HFF-Myc (cell line): ENCODE measurements around the gene C8B.

Experiments used
- DNase-seq: peaks from one replicate; pipeline ENCODE4 v3.0.0-alpha.2; 2011; ENCODE audit warnings: low read depth; ENCODE audit errors: extremely low read depth
- H3K4me3 ChIP-seq: replicated peaks from 2 replicates; pipeline ENCODE4 v1.5.1; 2011; ENCODE audit warnings: low read depth, mild to moderate bottlenecking, control low read depth, low read length
- TF ChIP-seq, protein P1 (sequence below): IDR thresholded peaks from 2 replicates; pipeline ENCODE4 v1.5.1; 2012; ENCODE audit warnings: mild to moderate bottlenecking, low read depth, low read length, control low read depth; ENCODE audit errors: missing control alignments

C8B gene

DNA sequence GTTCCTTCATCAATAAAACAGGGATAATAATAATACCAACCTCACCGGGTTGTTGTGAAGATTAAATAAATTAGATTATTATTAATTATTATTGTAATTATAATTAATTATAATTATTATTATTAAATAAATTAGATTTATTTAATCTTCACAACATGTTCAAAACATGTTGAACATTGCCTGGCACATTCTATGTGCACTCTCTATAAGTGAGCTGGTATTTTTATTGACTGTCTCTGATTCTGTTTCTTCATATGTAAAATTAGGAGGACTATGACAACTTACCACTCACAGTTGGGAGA lies 834 bp upstream of the C8B start:
- DNase-seq = no peak
- TF ChIP-seq, protein P1, sequence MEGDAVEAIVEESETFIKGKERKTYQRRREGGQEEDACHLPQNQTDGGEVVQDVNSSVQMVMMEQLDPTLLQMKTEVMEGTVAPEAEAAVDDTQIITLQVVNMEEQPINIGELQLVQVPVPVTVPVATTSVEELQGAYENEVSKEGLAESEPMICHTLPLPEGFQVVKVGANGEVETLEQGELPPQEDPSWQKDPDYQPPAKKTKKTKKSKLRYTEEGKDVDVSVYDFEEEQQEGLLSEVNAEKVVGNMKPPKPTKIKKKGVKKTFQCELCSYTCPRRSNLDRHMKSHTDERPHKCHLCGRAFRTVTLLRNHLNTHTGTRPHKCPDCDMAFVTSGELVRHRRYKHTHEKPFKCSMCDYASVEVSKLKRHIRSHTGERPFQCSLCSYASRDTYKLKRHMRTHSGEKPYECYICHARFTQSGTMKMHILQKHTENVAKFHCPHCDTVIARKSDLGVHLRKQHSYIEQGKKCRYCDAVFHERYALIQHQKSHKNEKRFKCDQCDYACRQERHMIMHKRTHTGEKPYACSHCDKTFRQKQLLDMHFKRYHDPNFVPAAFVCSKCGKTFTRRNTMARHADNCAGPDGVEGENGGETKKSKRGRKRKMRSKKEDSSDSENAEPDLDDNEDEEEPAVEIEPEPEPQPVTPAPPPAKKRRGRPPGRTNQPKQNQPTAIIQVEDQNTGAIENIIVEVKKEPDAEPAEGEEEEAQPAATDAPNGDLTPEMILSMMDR = no peak
- H3K4me3 ChIP-seq = no peak overlapping the region

DNA sequence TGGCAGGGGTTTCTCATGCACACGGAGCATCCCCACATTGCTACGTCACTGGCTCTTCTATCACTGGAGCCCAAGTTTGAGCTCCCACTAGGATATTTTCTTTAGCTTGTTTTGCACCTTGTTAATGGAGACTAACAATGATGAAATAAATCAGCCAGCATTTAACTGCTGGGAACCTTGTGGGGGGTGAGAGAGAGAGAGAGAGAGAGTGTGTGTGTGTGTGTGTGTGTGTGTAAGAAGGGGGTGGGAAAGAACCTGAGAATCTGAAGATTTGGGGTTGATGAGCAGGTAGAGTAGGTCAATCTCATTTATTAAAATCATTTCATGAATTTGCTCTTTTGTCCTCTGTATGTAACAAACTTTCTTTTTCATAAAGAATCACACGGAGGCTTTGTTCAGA lies 624 bp downstream of the C8B start:
- DNase-seq = no peak
- H3K4me3 ChIP-seq = no peak overlapping the region

DNA sequence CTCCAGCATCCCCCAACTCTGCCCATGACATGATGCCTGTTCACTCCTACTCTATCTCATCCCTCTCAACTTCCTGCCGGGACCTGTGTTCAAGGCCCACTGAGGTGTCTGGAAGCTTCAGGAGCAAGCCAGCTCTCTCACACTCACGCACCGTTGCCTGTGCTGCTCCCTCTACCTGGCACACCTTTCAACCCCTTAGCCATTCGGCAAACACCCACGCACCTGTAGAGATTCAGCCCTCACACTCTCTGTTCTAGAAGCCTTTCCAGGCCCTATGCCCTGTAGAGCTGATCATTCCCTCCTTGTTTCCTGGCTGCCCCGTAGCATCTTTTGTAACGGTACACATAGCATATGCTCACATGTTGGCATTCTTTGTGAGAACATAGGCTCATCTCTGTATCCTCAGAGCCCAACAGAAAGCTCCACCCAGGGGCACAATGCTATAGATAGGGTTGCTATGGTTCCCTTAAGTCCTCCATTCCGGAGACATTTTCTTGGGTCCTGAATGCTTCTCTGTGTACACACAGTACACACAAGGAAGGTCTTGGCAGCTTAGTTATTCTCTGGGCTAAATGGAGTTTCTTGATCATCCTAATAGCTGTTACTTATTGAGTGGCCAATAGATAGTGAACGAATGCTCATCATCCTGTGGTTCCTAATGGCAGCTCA lies 1.3 kb downstream of the C8B start:
- TF ChIP-seq, protein P1 = no peak
- H3K4me3 ChIP-seq = no peak overlapping the region
- no peak for DNase-seq

More for the DNA sequence above, 624 bp downstream of the C8B start:
- TF ChIP-seq, protein P1 = no peak

DNA sequence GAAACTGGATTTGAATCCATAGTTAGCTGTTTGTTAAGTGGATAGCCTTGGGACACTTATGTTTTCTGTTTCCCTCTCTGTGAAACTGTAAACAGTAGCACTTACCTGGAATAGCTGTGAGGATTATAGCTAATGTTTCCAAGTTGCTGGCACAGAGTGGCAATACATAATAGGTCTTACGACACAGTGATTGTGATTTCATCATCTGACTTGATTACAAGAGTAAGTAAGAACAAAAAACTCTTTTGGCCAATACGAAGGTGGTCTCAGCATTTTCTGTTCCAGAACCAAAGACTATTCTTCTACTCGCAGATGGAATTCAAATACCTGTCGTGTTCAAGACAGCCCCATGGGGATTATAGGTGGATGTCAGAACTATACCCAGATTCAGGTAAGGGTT lies 2.1 kb downstream of the C8B start:
- DNase-seq = no peak
- TF ChIP-seq, protein P1 = no peak
- H3K4me3 ChIP-seq = no peak overlapping the region

DNA sequence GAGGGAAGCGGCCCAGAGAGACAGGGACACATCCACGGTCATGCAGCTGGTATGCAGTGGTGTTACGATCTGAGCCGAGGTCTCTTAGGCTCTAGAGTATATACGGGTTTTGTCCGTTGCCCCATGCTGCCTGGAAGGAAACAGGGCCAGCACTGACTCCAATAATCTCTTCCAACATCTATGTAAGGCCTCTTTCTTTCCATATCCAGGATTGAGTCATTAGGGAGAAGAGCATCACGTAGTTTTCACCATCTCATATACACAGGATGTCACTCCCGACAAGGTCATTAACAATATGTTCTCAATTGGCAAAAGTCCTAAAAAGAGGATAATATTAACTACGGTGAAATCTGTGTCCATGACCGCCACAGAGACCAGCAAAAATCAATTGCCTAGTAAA lies 4.4 kb downstream of the C8B start:
- TF ChIP-seq, protein P1 = no peak
- no peak for DNase-seq
- H3K4me3 ChIP-seq = no peak overlapping the region

DNA sequence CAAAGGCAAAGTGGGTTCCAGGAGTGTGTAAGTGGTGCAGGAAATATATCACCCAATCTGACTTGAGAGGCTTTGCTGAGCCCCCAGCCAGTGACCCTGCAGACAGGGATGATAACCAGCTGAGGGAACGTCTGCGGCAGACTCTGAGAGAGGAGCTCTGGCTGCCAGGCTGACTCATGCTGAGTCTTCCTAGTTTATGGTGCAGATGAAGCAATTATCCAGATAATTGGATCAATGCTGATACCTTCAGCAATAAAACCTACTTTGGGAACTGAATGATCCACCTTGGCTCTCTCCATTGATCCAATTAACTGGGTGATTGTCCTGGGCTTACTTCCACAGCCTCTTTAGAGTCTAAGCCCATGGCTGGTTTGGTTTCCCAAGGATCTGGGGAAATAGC lies 7.3 kb downstream of the C8B start:
- TF ChIP-seq, protein P1 = no peak
- DNase-seq = no peak
- H3K4me3 ChIP-seq = no peak overlapping the region

DNA sequence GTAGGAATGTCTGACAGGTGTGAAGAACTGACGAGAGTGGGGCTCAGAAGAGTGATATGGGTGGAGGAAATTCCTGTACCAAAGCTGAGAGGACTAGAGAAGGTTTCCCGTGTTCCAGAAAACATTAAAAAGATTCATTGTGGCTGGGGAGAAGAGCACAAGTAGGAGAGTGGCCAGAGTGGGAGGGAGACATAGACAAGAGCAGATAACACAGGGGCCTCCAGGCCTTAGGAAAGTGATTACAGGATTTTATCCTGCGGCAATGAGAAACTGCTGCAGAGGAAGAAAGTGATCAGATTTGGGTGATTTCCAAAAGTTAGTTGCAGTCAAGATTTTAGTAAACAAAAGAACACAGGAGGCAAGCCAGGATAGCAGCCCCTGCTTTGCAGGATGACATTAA lies 7.9 kb downstream of the C8B start:
- DNase-seq = no peak
- TF ChIP-seq, protein P1 = no peak
- no peak overlapping the region for H3K4me3 ChIP-seq
